Transverse colon (tissue), 4 donors: ENCODE results near the gene NDUFAF4. TPM values are rescaled to one million over a fixed set of nuclear protein-coding genes. Genes with fewer than 3 reads are reported as not detected.

ENCODE experiments used
- DNase-seq: peaks from one replicate; pipeline ENCODE4 v3.0.0-alpha.2; 2019
- H3K27ac ChIP-seq, 4 donors: fragments of 200-600 bp; sonication (generic); 2 replicates each; pipeline ENCODE4 v1.5.1; 2016 to 2018; ENCODE audit warnings: inconsistent platforms in 4 of 4
- H3K27me3 ChIP-seq: fragments of 200-600 bp; sonication (generic); 2 replicates; pipeline ENCODE4 v1.5.1; 2017; ENCODE audit warnings: inconsistent platforms
- H3K36me3 ChIP-seq, 4 donors: fragments of 200-600 bp; sonication (generic); 2 replicates each; pipeline ENCODE4 v1.5.1; 2017 to 2019; ENCODE audit warnings: inconsistent platforms in 4 of 4
- H3K4me1 ChIP-seq, 4 donors: fragments of 200-600 bp; sonication (generic); 2 replicates each; pipeline ENCODE4 v1.5.1; 2017 to 2020; ENCODE audit warnings: inconsistent platforms in 4 of 4
- H3K4me3 ChIP-seq, 4 donors: fragments of 200-600 bp; sonication (generic); 1 replicate in 1 of 4; 2 replicates in 3 of 4; pipeline versions ENCODE4 v1.5.1 to v1.6.1; 2017 to 2019; ENCODE audit warnings: inconsistent platforms in 4 of 4
- H3K9me3 ChIP-seq, 2 donors: fragments of 200-600 bp; sonication (generic); 2 replicates each; pipeline ENCODE4 v1.5.1; 2017 to 2019; ENCODE audit warnings: inconsistent platforms in 2 of 2
- EP300 ChIP-seq: sonication (generic); formaldehyde crosslinking; IDR thresholded peaks from one replicate; pipeline ENCODE4 v1.6.1; 2017; ENCODE audit warnings: antibody characterized with exemption, low read depth
- POLR2A ChIP-seq: fragments of 450-650 bp; IDR thresholded peaks from one replicate; pipeline ENCODE4 v1.6.1; 2016; ENCODE audit warnings: antibody characterized with exemption, mild to moderate bottlenecking, moderate library complexity
- POLR2AphosphoS5 ChIP-seq, 3 donors: sonication (generic); formaldehyde crosslinking; IDR thresholded peaks; one replicate each; pipeline ENCODE4 v1.6.1; 2016; ENCODE audit warnings: antibody characterized with exemption in 3 of 3
- WGBS, 2 donors: methylation state at CpG; one replicate each; pipeline ENCODE4 v1.1.5; 2018; ENCODE audit warnings: low coverage in 1 of 2; 5-methylcytosine and 5-hydroxymethylcytosine counted together
- in situ Hi-C, 4 donors: fragments of 200-750 bp; cut with MboI; loops; one replicate each; pipeline versions ENCODE4 v1.15.0 to v1.15.1; 2017; ENCODE audit warnings: low sequenced_read_pairs in 3 of 4, low pct_ligation_motif_present in 1 of 4, low pct_unique_long_range_greater_than_20kb in 1 of 4
- intact Hi-C: fragments of 100-400 bp; cut with DNase I; formaldehyde crosslinking; loops from one replicate; pipeline ENCODE4 v1.15.1; 2023; ENCODE audit warnings: low total_unique reads
- total RNA-seq, 4 donors: library from RNA; depleted of rRNA; stranded (reverse); fragments of >200 nt; gene quantifications; one replicate each; pipeline ENCODE4 v1.1.0, GENCODE V29; 2016
- TF ChIP-seq, protein P1 (sequence below), 5 experiments: fragments of 200-600 bp in 3 of 5; fragments of 450-650 bp in 2 of 5; sonication (generic) in 3 of 5; IDR thresholded peaks; 1 replicate in 2 of 5; 2 replicates in 3 of 5; pipeline ENCODE4 v1.5.1; 2016 to 2017; ENCODE audit warnings: antibody characterized with exemption in 5 of 5, inconsistent platforms in 3 of 5, mild to moderate bottlenecking in 2 of 5, moderate library complexity in 1 of 5

The NDUFAF4 gene
- total RNA-seq, 4 donors from 2014 or later = 9.4 to 26.5 (median 20.9) TPM

DNA sequence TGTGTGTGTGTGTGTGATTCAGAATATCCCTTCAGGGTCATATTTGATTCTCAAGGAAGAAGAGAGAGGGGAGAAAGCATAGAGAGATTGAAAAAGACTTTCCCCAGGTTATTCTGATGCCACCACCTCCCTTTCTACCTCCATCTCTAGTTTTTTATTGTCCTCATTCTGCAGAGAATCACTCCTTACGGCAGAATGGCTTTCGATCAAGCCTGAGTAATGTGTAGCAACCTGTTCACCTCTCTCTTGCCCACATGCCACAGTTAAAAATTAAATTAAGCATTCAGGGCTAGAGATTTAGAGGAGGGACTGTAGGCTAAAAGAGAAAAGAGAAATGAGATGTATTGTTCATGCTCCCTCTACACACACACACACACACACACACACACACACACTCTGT is 45.0 kb upstream of the NDUFAF4 start:
- Histone ChIP-seq H3K27ac (no peak overlapping the region), H3K9me3 (no peaks in the 10 kb centered on the region), H3K27me3 (no peaks in the 10 kb centered on the region), H3K4me1 (peaks cover 0 to 3% (median 0%) of the 10 kb centered on the region in 4 donors), H3K4me3 (no peak overlapping the region), H3K36me3 (no peaks in the 10 kb centered on the region)
- TF ChIP-seq, protein P1, sequence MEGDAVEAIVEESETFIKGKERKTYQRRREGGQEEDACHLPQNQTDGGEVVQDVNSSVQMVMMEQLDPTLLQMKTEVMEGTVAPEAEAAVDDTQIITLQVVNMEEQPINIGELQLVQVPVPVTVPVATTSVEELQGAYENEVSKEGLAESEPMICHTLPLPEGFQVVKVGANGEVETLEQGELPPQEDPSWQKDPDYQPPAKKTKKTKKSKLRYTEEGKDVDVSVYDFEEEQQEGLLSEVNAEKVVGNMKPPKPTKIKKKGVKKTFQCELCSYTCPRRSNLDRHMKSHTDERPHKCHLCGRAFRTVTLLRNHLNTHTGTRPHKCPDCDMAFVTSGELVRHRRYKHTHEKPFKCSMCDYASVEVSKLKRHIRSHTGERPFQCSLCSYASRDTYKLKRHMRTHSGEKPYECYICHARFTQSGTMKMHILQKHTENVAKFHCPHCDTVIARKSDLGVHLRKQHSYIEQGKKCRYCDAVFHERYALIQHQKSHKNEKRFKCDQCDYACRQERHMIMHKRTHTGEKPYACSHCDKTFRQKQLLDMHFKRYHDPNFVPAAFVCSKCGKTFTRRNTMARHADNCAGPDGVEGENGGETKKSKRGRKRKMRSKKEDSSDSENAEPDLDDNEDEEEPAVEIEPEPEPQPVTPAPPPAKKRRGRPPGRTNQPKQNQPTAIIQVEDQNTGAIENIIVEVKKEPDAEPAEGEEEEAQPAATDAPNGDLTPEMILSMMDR (IDR thresholded peaks at IDR 0.05) = no peak
- TF ChIP-seq EP300 (no peak), POLR2AphosphoS5 (IDR thresholded peaks at IDR 0.05) (no peak), POLR2A (no peak)
- no peak for DNase-seq
- in situ Hi-C loops (no loop called here), intact Hi-C loops (no loop called here)
- 89 to 93% methylated on average over 2 of the region's 2 CpGs for WGBS, 2 donors

DNA sequence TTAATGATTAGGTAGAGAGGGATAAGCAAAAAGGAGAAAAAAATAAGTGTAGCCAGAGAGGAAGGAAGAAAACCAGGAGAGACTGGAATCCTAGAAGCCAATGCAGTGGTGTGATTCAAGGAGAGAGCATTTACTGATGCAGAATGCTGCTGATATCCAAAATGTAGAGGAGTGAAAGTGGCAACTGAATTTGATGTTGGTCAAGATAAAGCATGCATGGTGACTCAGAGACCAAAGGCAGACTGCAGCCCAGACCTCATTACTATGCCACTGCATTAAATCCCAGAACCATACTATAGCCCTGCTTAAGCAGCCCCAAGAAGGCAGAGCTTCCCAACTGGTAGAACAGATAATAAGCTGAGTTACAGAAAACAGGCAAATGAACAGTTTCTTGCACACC is 42.6 kb upstream of the NDUFAF4 start:
- in situ Hi-C loops (no loop called here), intact Hi-C loops (no loop called here)
- DNase-seq = no peak
- no peaks in the 10 kb centered on the region for H3K9me3 ChIP-seq
- H3K4me1 ChIP-seq = peaks cover 0 to 3% (median 0%) of the 10 kb centered on the region in 4 donors
- H3K27ac ChIP-seq = no peak overlapping the region
- H3K36me3 ChIP-seq = no peaks in the 10 kb centered on the region
- no peaks in the 10 kb centered on the region for H3K27me3 ChIP-seq
- TF ChIP-seq, protein P1 (IDR thresholded peaks at IDR 0.05) = no peak
- no peak for TF ChIP-seq EP300
- TF ChIP-seq POLR2A = no peak
- no peak for TF ChIP-seq POLR2AphosphoS5 (IDR thresholded peaks at IDR 0.05)
- no peak overlapping the region for H3K4me3 ChIP-seq

DNA sequence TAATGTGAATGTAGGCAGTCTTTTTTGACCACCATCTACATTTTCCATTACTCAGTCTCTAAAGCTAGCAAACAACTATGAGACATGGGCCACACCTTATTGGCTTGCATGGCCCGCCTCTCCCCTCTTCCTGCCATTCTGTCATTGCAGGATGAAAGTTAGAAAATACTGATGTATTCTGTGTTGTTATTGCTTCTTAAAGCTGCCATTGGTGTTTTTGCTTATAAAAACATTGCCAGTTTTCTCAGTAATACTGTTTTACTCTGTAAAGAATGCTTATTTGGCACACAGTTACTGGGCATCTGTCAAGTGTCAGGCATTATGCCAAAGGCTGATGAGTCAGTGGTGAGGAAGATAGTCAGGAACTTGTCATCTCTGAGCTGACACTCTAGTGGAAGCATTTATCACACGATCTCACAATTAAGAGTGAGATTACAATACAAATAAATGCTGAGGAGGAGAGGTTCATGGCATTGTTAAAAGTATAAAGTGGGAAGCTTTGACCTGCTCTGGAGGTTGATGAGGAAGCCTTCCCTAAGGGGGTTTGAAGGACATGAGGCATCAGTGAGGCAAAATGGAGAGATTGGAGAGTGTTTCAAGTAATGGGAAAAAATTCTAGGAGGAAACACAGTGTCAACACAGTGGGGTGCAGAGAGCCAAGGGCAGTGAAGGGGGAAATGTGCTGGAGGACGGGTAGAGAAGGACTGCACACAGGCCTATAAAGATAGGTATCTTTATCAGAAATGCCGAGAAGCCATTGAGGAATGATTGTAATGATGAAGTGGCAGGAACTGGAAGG is 41.5 kb upstream of the NDUFAF4 start:
- Histone ChIP-seq H3K27me3 (no peaks in the 10 kb centered on the region), H3K27ac (no peak overlapping the region), H3K9me3 (no peaks in the 10 kb centered on the region), H3K4me1 (peaks cover 0 to 3% (median 0%) of the 10 kb centered on the region in 4 donors), H3K36me3 (no peaks in the 10 kb centered on the region), H3K4me3 (no peak overlapping the region)
- 13 to 83% methylated on average over 1 to 4 of the region's 4 CpGs for WGBS, 2 donors
- TF ChIP-seq, protein P1 (IDR thresholded peaks at IDR 0.05) = no peak
- TF ChIP-seq POLR2AphosphoS5 (IDR thresholded peaks at IDR 0.05) = no peak
- TF ChIP-seq EP300 = no peak
- TF ChIP-seq POLR2A = no peak
- intact Hi-C loops (no loop called here), in situ Hi-C loops (no loop called here)
- DNase-seq = no peak

DNA sequence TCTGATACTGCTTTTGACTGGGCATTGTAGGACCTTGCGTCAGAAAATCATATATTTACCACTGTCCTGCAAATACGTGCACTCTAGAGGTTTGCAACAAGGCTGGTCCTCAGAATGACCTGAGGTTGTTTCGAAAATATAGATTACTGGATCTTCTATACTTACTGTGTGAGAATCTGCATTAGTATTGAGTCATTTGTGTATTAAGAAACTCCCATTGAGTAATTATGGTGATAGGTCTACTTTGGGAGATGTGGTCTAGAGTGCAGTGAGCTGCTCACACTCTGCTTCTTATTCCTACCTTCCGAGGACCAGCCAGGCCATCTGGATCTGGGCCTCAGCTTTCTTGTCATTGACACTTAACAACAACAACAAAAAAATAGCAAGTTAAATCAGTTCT is 36.4 kb upstream of the NDUFAF4 start:
- Histone ChIP-seq H3K4me1 (peaks cover 0 to 2% (median 0%) of the 10 kb centered on the region in 4 donors), H3K9me3 (no peaks in the 10 kb centered on the region), H3K36me3 (no peaks in the 10 kb centered on the region), H3K27me3 (no peaks in the 10 kb centered on the region), H3K27ac (no peak overlapping the region), H3K4me3 (no peak overlapping the region)
- in situ Hi-C loops = no loop called here
- WGBS, 2 donors = 88 to 92% methylated on average over 4 of the region's 4 CpGs
- TF ChIP-seq POLR2AphosphoS5 (IDR thresholded peaks at IDR 0.05) (no peak), EP300 (no peak), POLR2A (no peak)
- TF ChIP-seq, protein P1 (IDR thresholded peaks at IDR 0.05) = no peak
- intact Hi-C loops = no loop called here
- no peak for DNase-seq
